Tibial nerve (tissue), 4 donors: Measurements from ENCODE around the gene SCGB1D1.
"Not testable (repeated sequence)": the region's sequence is repeated elsewhere in the genome, so short reads cannot be mapped to it uniquely, and the experiment has no call there.

Experiments
- CTCF ChIP-seq, 5 experiments: fragments of 200-600 bp in 3 of 5; fragments of 450-650 bp in 2 of 5; sonication (generic) in 3 of 5; IDR thresholded peaks; one replicate each; pipeline ENCODE4 v1.5.1; 2016 to 2019; ENCODE audit warnings: antibody characterized with exemption in 5 of 5, mild to moderate bottlenecking in 3 of 5, moderate library complexity in 2 of 5
- EP300 ChIP-seq, 2 donors: sonication (generic); formaldehyde crosslinking; IDR thresholded peaks; one replicate each; pipeline ENCODE4 v1.6.1; 2017; ENCODE audit warnings: antibody characterized with exemption in 2 of 2, mild to moderate bottlenecking in 1 of 2
- POLR2A ChIP-seq, 2 donors: fragments of 450-650 bp; IDR thresholded peaks; one replicate each; pipeline ENCODE4 v1.6.1; 2017; ENCODE audit warnings: antibody characterized with exemption in 2 of 2, mild to moderate bottlenecking in 2 of 2, moderate library complexity in 2 of 2

GRCh38 chr11:62195010-62195409, 5.0 kb downstream of the SCGB1D1 start:
- TF ChIP-seq CTCF, EP300, POLR2A (IDR thresholded peaks at IDR 0.05): not testable (repeated sequence)
